Activated T-cell treated with anti-CD3 and anti-CD28 coated beads, Interleukin-2, amount 50 U/mL, for 48 hours (primary cell): ENCODE results near the gene PRODH2.
A peak's percentile ranks its signal among the peaks of the same experiment; 100 is the strongest.

Experiments
- DNase-seq, 2 experiments: peaks; one replicate each; pipeline ENCODE4 v3.0.0-alpha.2; 2020

PRODH2 gene

GRCh38 chr19:35755550-35756376, 56.9 kb downstream of the PRODH2 start:
- peak; percentile 65 to 75 for DNase-seq

GRCh38 chr19:35755131-35755549, 57.5 kb downstream of the PRODH2 start:
- no peak for DNase-seq

GRCh38 chr19:35754370-35755130, 58.1 kb downstream of the PRODH2 start:
- no peak for DNase-seq

GRCh38 chr19:35753634-35754369, 58.8 kb downstream of the PRODH2 start:
- no peak for DNase-seq

- DNase-seq, result no peak
Observed at GRCh38 chr19:35752746-35753350, 59.8 kb downstream of the PRODH2 start.

- no peak for DNase-seq
Observed at GRCh38 chr19:35751839-35752745, 60.6 kb downstream of the PRODH2 start.

- DNase-seq, result no peak
Observed at GRCh38 chr19:35750167-35750566, 62.5 kb downstream of the PRODH2 start.
